ENCODE data around the gene VPS35. TPM values are rescaled to one million over a fixed set of nuclear protein-coding genes. Genes with fewer than 3 reads are reported as not detected.

VPS35 gene
- total RNA-seq, 1 donor from 2014 or later, result 128 TPM

DNA sequence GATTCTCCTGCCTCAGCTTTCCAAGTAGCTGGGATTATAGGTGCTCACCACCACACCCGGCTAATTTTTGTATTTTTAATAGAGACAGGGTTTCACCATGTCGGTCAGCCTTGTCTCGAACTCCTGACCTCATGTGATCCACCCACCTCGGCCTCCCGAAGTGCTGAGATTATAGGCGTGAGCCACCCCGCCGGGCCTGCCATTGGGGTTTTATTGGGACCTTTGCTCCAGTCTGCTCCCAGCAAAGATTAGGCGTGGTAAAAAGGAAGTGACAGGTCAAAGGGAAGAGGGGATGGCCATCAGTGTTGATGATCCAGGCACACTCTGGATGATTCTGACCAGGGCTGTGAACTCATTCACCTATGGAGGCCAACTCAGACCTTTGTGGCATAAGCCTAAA lies 38.7 kb upstream of the VPS35 start:
- DNase-seq (ENCODE audit: low spot score, unreplicated experiment), result no peak
- Mint-ChIP-seq H3K9me3 (ENCODE audit: low read depth) (peaks cover 5% of the 10 kb centered on the region), H3K4me3 (ENCODE audit: low read depth) (no peak overlapping the region), H3K4me1 (ENCODE audit: low read depth) (no peaks in the 10 kb centered on the region), H3K36me3 (ENCODE audit: insufficient read depth) (no peaks in the 10 kb centered on the region), H3K27ac (no peak overlapping the region), H3K27me3 (no peaks in the 10 kb centered on the region)
- TF ChIP-seq, protein P1, sequence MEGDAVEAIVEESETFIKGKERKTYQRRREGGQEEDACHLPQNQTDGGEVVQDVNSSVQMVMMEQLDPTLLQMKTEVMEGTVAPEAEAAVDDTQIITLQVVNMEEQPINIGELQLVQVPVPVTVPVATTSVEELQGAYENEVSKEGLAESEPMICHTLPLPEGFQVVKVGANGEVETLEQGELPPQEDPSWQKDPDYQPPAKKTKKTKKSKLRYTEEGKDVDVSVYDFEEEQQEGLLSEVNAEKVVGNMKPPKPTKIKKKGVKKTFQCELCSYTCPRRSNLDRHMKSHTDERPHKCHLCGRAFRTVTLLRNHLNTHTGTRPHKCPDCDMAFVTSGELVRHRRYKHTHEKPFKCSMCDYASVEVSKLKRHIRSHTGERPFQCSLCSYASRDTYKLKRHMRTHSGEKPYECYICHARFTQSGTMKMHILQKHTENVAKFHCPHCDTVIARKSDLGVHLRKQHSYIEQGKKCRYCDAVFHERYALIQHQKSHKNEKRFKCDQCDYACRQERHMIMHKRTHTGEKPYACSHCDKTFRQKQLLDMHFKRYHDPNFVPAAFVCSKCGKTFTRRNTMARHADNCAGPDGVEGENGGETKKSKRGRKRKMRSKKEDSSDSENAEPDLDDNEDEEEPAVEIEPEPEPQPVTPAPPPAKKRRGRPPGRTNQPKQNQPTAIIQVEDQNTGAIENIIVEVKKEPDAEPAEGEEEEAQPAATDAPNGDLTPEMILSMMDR (IDR thresholded peaks at IDR 0.05; ENCODE audit: unreplicated experiment), result no peak

- Mint-ChIP-seq H3K27me3 (no peaks in the 10 kb centered on the region), H3K9me3 (ENCODE audit: low read depth) (peaks cover 5% of the 10 kb centered on the region), H3K4me1 (ENCODE audit: low read depth) (no peaks in the 10 kb centered on the region), H3K27ac (no peak overlapping the region), H3K4me3 (ENCODE audit: low read depth) (no peak overlapping the region), H3K36me3 (ENCODE audit: insufficient read depth) (no peaks in the 10 kb centered on the region)
- TF ChIP-seq, protein P1 (IDR thresholded peaks at IDR 0.05; ENCODE audit: unreplicated experiment), result no peak
- no peak for DNase-seq (ENCODE audit: low spot score, unreplicated experiment)
Observed at GRCh38 chr16:46727184-46727583, 38.2 kb upstream of the VPS35 start.

DNA sequence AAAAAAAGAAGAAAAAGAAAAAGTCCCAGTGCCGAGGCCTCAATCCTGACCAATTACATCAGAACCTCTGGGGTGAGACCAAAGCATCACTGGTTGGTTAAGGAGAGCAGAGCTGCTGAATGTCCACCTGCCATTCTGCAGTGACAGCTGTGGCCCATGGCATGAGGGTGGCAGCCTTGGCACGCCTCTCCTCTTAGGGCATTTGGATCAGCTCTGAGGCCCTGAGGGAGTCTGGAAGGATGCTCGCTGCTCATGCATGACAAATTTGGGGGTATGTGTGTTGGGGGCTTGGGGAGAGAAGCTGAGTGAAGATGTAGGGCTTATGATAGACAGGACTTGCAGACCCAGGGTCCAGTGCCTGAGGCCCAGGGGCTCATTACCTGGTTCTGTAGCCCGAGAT lies 32.9 kb upstream of the VPS35 start:
- peaks cover 5% of the 10 kb centered on the region for H3K9me3 Mint-ChIP-seq (ENCODE audit: low read depth)
- H3K4me1 Mint-ChIP-seq (ENCODE audit: low read depth), result no peaks in the 10 kb centered on the region
- H3K27me3 Mint-ChIP-seq, result no peaks in the 10 kb centered on the region
- no peak for DNase-seq (ENCODE audit: low spot score, unreplicated experiment)
- H3K36me3 Mint-ChIP-seq (ENCODE audit: insufficient read depth), result no peaks in the 10 kb centered on the region
- no peak overlapping the region for H3K27ac Mint-ChIP-seq
- TF ChIP-seq, protein P1 (IDR thresholded peaks at IDR 0.05; ENCODE audit: unreplicated experiment), result no peak
- H3K4me3 Mint-ChIP-seq (ENCODE audit: low read depth), result no peak overlapping the region

- Mint-ChIP-seq H3K9me3 (ENCODE audit: low read depth) (peaks cover 5% of the 10 kb centered on the region), H3K4me1 (ENCODE audit: low read depth) (no peaks in the 10 kb centered on the region), H3K36me3 (ENCODE audit: insufficient read depth) (no peaks in the 10 kb centered on the region), H3K27me3 (no peaks in the 10 kb centered on the region), H3K4me3 (ENCODE audit: low read depth) (no peak overlapping the region), H3K27ac (no peak overlapping the region)
- TF ChIP-seq, protein P1 (IDR thresholded peaks at IDR 0.05; ENCODE audit: unreplicated experiment), result no peak
- no peak for DNase-seq (ENCODE audit: low spot score, unreplicated experiment)
Observed at GRCh38 chr16:46720619-46721018, 31.6 kb upstream of the VPS35 start.

GRCh38 chr16:46719528-46719927 lies 30.6 kb upstream of the VPS35 start:
- no peaks in the 10 kb centered on the region for H3K4me1 Mint-ChIP-seq (ENCODE audit: low read depth)

More at GRCh38 chr16:46719528-46719927, 30.6 kb upstream of the VPS35 start:
- no peak for DNase-seq (ENCODE audit: low spot score, unreplicated experiment)
- Mint-ChIP-seq H3K27me3 (no peaks in the 10 kb centered on the region), H3K27ac (no peak overlapping the region), H3K36me3 (ENCODE audit: insufficient read depth) (no peaks in the 10 kb centered on the region), H3K9me3 (ENCODE audit: low read depth) (peaks cover under 1% of the 10 kb centered on the region), H3K4me3 (ENCODE audit: low read depth) (no peak overlapping the region)
- TF ChIP-seq, protein P1 (IDR thresholded peaks at IDR 0.05; ENCODE audit: unreplicated experiment), result no peak
